Breast epithelium (tissue), 3 donors: Measurements from ENCODE around the gene SLC12A7.

Experiments
- POLR2A ChIP-seq: fragments of 450-650 bp; IDR thresholded peaks from one replicate; pipeline ENCODE4 v1.6.1; 2016; ENCODE audit warnings: antibody characterized with exemption, mild to moderate bottlenecking, moderate library complexity
- POLR2AphosphoS5 ChIP-seq, 3 donors: sonication (generic); formaldehyde crosslinking; IDR thresholded peaks; one replicate each; pipeline ENCODE4 v1.6.1; 2017; ENCODE audit warnings: antibody characterized with exemption in 3 of 3
- TF ChIP-seq, protein P1 (sequence below), 3 donors: fragments of 450-650 bp; IDR thresholded peaks; one replicate each; pipeline ENCODE4 v1.5.1; 2016 to 2017; ENCODE audit warnings: antibody characterized with exemption in 3 of 3, mild to moderate bottlenecking in 3 of 3, moderate library complexity in 3 of 3

- TF ChIP-seq, protein P1, sequence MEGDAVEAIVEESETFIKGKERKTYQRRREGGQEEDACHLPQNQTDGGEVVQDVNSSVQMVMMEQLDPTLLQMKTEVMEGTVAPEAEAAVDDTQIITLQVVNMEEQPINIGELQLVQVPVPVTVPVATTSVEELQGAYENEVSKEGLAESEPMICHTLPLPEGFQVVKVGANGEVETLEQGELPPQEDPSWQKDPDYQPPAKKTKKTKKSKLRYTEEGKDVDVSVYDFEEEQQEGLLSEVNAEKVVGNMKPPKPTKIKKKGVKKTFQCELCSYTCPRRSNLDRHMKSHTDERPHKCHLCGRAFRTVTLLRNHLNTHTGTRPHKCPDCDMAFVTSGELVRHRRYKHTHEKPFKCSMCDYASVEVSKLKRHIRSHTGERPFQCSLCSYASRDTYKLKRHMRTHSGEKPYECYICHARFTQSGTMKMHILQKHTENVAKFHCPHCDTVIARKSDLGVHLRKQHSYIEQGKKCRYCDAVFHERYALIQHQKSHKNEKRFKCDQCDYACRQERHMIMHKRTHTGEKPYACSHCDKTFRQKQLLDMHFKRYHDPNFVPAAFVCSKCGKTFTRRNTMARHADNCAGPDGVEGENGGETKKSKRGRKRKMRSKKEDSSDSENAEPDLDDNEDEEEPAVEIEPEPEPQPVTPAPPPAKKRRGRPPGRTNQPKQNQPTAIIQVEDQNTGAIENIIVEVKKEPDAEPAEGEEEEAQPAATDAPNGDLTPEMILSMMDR (IDR thresholded peaks at IDR 0.05), result no peak
- no peak for TF ChIP-seq POLR2A
- TF ChIP-seq POLR2AphosphoS5 (IDR thresholded peaks at IDR 0.05), result no peak
Observed at GRCh38 chr5:1088031-1088430, 23.8 kb downstream of the SLC12A7 start.
